GM12891 (cell line): ENCODE data around the gene TMEM145.

Experiments
- PAX5 ChIP-seq: IDR thresholded peaks from 2 replicates; pipeline ENCODE4 v1.6.1; 2011; ENCODE audit warnings: low read length, moderate library complexity, mild to moderate bottlenecking; ENCODE audit not compliant: insufficient read depth, severe bottlenecking
- POLR2A ChIP-seq: IDR thresholded peaks from 2 replicates; pipeline ENCODE4 v1.6.1; 2011; ENCODE audit warnings: low read depth, low read length, control low read depth
- POLR2AphosphoS5 ChIP-seq: IDR thresholded peaks from 2 replicates; pipeline ENCODE4 v1.6.1; 2011; ENCODE audit warnings: low read depth, low read length, control low read depth
- POU2F2 ChIP-seq: IDR thresholded peaks from 2 replicates; pipeline ENCODE4 v1.6.1; 2011; ENCODE audit warnings: low read depth, mild to moderate bottlenecking, control low read depth, low read length, moderate library complexity
- SPI1 ChIP-seq: IDR thresholded peaks from 2 replicates; pipeline ENCODE4 v1.6.1; 2011; ENCODE audit warnings: low read depth, low read length, control low read depth
- TAF1 ChIP-seq: IDR thresholded peaks from 2 replicates; pipeline ENCODE4 v1.6.1; 2011; ENCODE audit warnings: low read depth, low read length, control low read depth

GRCh38 chr19:42316223-42317211, 3.4 kb downstream of the TMEM145 start:
- TF ChIP-seq TAF1 (no peak), POLR2A (no peak), POLR2AphosphoS5 (no peak), SPI1 (peak; percentile 30; the same call in 1 of the 2 replicates), PAX5 (no peak), POU2F2 (no peak)
